Memory B cell (primary cell): ENCODE results near the gene EN1.

Experiments used
- ATAC-seq: fragments of 150-1000 bp; cut with Tn5 transposase; 2 replicates; pipeline ENCODE4 v1.10.0; 2021; ENCODE audit warnings: low read depth, mild to moderate bottlenecking, moderate library complexity
- DNase-seq, 2 donors: peaks; one replicate each; pipeline ENCODE4 v3.0.0; 2022; ENCODE audit warnings: low spot score in 2 of 2
- H3K27ac Mint-ChIP-seq: one replicate; pipeline ENCODE4 v1.8.0; 2022; ENCODE audit warnings: mild to moderate bottlenecking, moderate library complexity, mixed read lengths
- H3K27me3 Mint-ChIP-seq: one replicate; pipeline ENCODE4 v1.8.0; 2022; ENCODE audit warnings: mixed read lengths
- H3K36me3 Mint-ChIP-seq: one replicate; pipeline ENCODE4 v1.8.0; 2022; ENCODE audit warnings: mild to moderate bottlenecking, mixed read lengths
- H3K4me1 Mint-ChIP-seq: one replicate; pipeline ENCODE4 v1.8.0; 2022; ENCODE audit warnings: mixed read lengths
- H3K4me3 Mint-ChIP-seq: one replicate; pipeline ENCODE4 v1.8.0; 2022; ENCODE audit warnings: mild to moderate bottlenecking, moderate library complexity, mixed read lengths
- H3K9me3 Mint-ChIP-seq: one replicate; pipeline ENCODE4 v1.8.0; 2022; ENCODE audit warnings: mixed read lengths

EN1 gene

DNA sequence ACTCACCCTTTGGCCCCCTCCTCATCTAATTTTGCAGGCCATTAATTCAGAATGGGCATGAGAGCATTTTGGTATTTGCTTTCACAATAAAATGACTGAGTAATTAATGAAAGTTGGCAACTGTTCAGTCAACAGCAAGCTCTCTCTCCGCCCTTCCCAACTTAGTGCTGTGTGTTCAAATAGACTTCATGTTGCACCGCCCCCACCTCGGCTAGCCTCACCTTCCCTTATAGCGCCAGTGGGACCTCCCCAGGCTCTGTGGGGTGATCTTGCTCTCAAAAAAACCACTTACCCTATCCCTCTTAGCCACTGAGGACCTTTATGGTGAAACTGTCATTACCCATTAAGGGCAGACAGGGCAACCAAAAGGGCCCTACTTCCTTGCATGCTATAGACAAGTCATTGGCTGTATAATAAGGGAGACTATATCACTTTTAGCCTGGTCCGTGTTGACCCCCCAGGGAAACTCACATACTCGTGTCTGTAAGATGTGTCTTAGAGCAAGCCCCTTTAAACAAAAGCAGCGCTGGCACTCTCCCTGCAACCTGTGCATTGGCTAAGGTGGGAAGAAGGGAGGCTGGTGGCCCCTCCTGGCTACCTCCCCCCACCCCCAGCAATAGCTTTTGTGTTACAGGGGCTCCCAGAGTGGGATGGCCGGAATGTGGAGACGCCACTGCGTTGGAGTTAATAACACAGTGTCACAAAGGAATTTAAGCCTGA is 15.2 kb downstream of the EN1 start:
- no peak for DNase-seq
- Mint-ChIP-seq H3K4me1 (peaks cover 3% of the 10 kb centered on the region), H3K36me3 (no peaks in the 10 kb centered on the region), H3K9me3 (no peaks in the 10 kb centered on the region), H3K4me3 (no peak overlapping the region), H3K27ac (no peak overlapping the region), H3K27me3 (peaks cover 28% of the 10 kb centered on the region)
- no peak for ATAC-seq

DNA sequence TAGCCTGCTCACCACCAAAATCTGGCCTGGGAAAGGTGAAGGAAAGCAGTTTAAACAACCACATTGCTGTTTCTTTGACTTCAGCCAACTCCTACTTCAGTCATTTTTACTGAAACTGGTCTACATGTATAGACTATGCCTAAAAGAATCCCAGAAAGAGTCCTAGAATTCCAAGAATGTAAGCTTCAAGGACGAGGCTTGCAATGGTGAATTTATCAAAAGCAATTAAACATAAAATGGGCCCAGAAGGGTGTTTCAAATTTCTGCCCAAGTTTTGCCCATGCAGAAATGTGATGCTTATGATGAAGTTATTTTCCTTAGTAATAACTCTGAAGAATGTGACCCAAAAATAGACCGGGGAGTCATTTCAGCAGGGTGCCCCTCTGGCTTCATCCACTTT is 16.6 kb downstream of the EN1 start:
- no peak overlapping the region for H3K27ac Mint-ChIP-seq
- no peak for DNase-seq
- ATAC-seq = no peak
- H3K9me3 Mint-ChIP-seq = no peaks in the 10 kb centered on the region
- H3K4me3 Mint-ChIP-seq = no peak overlapping the region
- H3K4me1 Mint-ChIP-seq = no peaks in the 10 kb centered on the region
- H3K36me3 Mint-ChIP-seq = no peaks in the 10 kb centered on the region
- H3K27me3 Mint-ChIP-seq = peaks cover 18% of the 10 kb centered on the region

DNA sequence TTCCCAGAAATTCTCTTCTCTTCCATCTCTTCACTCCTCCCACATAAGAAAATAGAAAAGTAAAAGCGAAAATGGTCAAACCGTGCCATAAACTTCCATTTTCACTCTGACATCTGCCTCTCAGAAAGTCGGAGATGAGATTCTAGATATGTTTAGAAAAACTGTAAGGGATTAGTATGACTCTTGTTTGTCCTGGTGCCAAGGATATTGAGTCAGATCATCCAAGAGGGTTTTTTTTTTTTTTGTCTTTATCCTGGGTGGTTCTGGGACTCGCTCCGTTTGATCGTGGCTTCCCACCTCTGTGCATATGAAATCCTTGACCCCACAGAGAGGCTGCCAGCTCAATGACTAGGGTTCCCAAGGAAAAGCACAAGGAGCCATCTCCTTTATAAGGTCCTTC is 17.3 kb downstream of the EN1 start:
- Mint-ChIP-seq H3K4me3 (no peak overlapping the region), H3K27ac (no peak overlapping the region), H3K4me1 (no peaks in the 10 kb centered on the region), H3K27me3 (peaks cover 15% of the 10 kb centered on the region), H3K9me3 (no peaks in the 10 kb centered on the region), H3K36me3 (no peaks in the 10 kb centered on the region)
- DNase-seq = no peak
- no peak for ATAC-seq

DNA sequence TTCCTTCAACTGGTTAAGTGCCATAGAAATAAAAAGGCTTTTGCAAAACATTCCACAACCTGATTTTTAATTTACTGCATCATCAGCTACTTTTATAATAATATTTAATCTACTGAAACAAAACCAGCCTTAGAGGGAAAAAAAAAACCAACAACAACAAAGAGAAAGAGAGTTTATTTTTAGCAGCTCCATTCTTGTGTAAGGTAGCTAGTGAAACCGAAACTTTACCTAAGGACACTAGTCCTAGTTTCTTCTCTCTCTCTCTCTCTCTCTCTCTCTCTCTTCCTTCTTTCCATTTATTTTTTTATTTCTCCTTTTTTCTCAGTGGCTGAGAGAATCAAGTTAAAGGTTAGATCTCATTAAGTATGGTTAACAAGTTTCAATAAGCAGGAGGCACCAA is 21.4 kb downstream of the EN1 start:
- Mint-ChIP-seq H3K4me3 (no peak overlapping the region), H3K27ac (no peak overlapping the region), H3K27me3 (peaks cover 9% of the 10 kb centered on the region), H3K9me3 (no peaks in the 10 kb centered on the region), H3K4me1 (no peaks in the 10 kb centered on the region), H3K36me3 (no peaks in the 10 kb centered on the region)
- no peak for DNase-seq
- no peak for ATAC-seq

DNA sequence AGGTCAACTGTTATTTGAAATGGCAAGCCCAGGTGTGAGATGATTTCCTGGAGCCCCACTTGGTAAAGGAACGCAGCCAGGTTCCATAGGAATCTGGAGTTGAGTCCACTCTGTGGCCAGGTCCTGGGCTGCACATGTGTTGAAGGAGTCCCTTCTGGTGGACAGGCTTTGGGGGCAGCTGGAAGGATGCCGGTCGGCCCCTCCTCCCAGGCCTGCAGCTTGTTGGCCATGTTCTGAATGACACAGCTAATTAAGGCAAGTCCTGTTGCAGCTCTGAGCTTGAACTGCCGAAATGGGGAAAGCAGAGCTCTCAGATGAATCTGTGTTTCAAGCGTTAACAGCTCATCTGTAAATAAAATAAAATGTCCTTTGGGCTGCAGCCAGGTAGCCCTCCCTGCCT is 23.8 kb downstream of the EN1 start:
- DNase-seq = no peak
- Mint-ChIP-seq H3K9me3 (no peaks in the 10 kb centered on the region), H3K4me3 (no peak overlapping the region), H3K27me3 (peaks cover 13% of the 10 kb centered on the region), H3K36me3 (no peaks in the 10 kb centered on the region), H3K27ac (no peak overlapping the region), H3K4me1 (no peaks in the 10 kb centered on the region)
- no peak for ATAC-seq

DNA sequence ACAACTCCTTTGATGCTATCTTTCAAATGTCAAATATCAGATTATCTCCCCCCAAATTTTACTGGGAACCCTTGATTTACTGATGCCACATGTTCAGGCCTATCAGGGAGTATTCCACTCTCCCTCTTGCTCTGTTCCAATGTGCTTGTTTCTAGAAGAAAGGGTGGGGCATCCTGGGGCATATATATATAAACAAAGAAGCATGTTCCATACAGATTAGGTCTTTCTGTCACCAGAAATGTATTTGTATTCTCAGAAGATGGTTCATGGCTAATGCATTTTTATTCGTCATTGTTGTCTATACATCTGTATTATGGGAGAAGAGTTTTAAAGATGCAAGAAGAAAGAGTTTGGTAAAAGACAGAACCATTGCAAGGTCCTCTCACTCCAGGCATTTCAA is 24.9 kb downstream of the EN1 start:
- Mint-ChIP-seq H3K27ac (no peak overlapping the region), H3K27me3 (peaks cover 14% of the 10 kb centered on the region), H3K9me3 (no peaks in the 10 kb centered on the region), H3K4me1 (no peaks in the 10 kb centered on the region), H3K4me3 (no peak overlapping the region), H3K36me3 (no peaks in the 10 kb centered on the region)
- no peak for DNase-seq
- no peak for ATAC-seq

DNA sequence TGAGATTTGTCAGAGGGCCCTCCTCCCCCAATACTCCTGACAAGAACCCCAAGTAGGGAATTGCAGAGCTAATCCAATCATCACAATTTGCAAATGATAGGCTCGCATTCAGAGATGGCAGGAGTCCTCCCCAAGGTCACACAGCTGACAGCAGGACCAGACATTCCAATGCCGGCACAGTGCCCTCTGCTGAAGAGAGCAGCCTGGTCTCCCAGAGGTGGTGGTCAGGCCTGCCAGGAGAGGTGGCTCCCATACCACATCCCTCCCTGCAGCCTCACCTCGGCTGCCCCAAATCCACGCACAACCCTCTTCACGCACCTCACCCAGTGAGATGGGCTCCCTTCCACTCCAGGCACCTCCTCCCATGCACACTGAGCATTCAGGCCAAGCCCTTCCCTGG is 25.4 kb downstream of the EN1 start:
- H3K4me1 Mint-ChIP-seq = no peaks in the 10 kb centered on the region
- no peak overlapping the region for H3K27ac Mint-ChIP-seq
- peaks cover 17% of the 10 kb centered on the region for H3K27me3 Mint-ChIP-seq
- DNase-seq (no peak), ATAC-seq (no peak)
- H3K4me3 Mint-ChIP-seq = no peak overlapping the region
- no peaks in the 10 kb centered on the region for H3K36me3 Mint-ChIP-seq
- H3K9me3 Mint-ChIP-seq = no peaks in the 10 kb centered on the region

DNA sequence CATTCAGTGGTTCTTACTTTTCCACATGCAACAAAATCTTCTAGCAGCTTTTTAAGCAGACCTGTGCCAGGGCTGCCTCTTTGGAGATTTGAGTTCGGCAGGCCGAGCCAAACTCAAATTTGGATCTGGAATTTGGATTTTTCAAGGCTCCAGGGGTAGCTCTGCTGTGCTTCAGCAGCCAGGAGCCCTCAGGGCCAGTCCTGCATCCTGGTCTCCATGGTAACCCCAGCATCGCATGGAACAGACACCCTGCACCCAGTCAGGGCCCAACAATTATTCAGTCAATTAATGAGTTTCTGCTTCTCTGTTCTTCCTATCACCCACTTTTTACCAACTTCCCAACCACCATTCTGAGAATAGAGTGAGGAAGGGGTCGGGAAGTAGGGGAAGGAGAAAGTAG is 30.0 kb downstream of the EN1 start:
- H3K9me3 Mint-ChIP-seq = no peaks in the 10 kb centered on the region
- no peaks in the 10 kb centered on the region for H3K36me3 Mint-ChIP-seq
- ATAC-seq = no peak
- DNase-seq = no peak
- H3K4me3 Mint-ChIP-seq = no peak overlapping the region
- H3K27me3 Mint-ChIP-seq = peaks cover 31% of the 10 kb centered on the region
- H3K27ac Mint-ChIP-seq = no peak overlapping the region
- no peaks in the 10 kb centered on the region for H3K4me1 Mint-ChIP-seq

DNA sequence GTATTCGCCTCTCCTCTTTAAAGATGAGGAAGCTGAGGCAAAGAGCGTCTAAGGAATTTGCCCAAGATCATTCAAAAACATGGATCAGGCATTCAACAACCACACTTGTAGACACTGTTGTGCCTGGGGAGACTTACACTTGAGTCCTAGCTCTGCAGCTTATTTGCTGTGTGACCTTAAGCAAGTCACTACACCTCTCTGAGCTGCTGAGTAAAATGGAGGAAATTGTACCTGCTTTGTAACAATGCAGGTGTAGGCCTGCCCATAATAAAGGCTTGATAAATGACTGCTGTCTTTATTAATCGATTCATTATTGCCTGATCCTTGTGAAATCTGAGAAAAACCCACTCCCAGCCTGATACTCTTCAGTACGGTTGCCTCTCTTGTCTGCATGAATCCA is 30.8 kb downstream of the EN1 start:
- Mint-ChIP-seq H3K4me1 (no peaks in the 10 kb centered on the region), H3K36me3 (no peaks in the 10 kb centered on the region), H3K9me3 (no peaks in the 10 kb centered on the region), H3K27ac (no peak overlapping the region), H3K4me3 (no peak overlapping the region), H3K27me3 (peaks cover 31% of the 10 kb centered on the region)
- DNase-seq (no peak), ATAC-seq (no peak)

DNA sequence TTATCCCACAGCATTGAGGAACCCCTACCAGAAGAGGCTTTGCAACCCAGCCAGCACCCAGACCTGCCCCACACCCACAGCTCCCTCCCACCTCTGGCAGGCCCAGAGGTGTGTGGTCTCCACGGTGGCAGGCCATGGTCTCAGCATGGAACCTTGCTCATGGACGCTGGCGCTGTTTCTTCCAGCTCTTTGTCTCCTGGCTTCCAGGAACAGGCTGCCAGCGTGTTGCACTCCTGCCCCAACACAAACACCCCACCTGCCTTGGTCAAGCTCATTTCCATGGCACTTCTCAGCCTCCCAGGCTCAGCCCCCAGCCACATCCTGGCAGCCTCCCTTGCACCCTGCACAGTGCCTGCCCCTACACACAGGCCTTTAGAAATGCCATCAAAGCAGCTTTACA is 31.7 kb downstream of the EN1 start:
- no peaks in the 10 kb centered on the region for H3K4me1 Mint-ChIP-seq
- no peak for ATAC-seq
- H3K36me3 Mint-ChIP-seq = no peaks in the 10 kb centered on the region
- DNase-seq = no peak
- peaks cover 32% of the 10 kb centered on the region for H3K27me3 Mint-ChIP-seq
- H3K4me3 Mint-ChIP-seq = no peak overlapping the region
- no peaks in the 10 kb centered on the region for H3K9me3 Mint-ChIP-seq
- no peak overlapping the region for H3K27ac Mint-ChIP-seq

DNA sequence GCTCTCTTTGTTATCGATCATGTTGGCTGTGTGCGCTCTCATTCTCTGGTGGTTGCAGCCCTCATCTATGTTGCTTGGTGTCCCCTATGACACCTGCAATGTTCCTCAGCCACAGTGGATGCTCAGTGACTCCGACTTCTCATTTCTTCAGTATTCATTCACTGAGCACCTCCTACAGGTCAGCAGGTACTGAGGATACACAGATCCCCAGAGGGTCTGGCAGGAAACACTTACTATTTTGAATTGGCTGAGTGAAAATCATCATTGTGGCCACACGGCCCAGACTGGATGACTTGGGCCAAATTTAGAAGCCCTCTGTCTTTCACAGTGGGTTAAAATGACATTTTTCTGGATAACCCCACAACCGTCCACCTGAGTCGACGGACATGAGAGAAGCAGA is 32.1 kb downstream of the EN1 start:
- Mint-ChIP-seq H3K4me1 (no peaks in the 10 kb centered on the region), H3K27me3 (peaks cover 29% of the 10 kb centered on the region), H3K36me3 (no peaks in the 10 kb centered on the region), H3K9me3 (no peaks in the 10 kb centered on the region), H3K27ac (no peak overlapping the region), H3K4me3 (no peak overlapping the region)
- no peak for ATAC-seq
- no peak for DNase-seq

DNA sequence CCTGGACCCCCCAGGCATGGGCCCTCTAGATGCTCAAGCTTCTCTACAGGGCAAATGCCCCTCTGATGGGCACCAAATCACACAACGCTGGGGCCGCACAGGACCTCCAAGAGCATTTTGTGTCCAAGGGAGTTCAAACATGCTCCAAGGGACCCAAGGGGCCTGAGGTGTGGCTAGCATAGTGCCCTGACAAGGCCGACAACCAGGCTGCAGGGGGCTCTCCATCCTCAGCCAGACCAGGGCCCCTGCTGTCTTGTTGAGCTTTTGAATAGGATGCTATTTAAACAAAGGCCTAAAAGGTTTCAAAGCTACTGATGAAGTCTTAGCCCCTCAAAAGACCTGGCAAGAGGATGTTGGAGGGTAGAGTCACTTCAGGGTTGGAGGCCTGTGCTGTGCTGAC is 33.1 kb downstream of the EN1 start:
- Mint-ChIP-seq H3K27ac (no peak overlapping the region), H3K4me3 (no peak overlapping the region), H3K36me3 (no peaks in the 10 kb centered on the region), H3K27me3 (peaks cover 31% of the 10 kb centered on the region), H3K4me1 (no peaks in the 10 kb centered on the region), H3K9me3 (no peaks in the 10 kb centered on the region)
- ATAC-seq (no peak), DNase-seq (no peak)

DNA sequence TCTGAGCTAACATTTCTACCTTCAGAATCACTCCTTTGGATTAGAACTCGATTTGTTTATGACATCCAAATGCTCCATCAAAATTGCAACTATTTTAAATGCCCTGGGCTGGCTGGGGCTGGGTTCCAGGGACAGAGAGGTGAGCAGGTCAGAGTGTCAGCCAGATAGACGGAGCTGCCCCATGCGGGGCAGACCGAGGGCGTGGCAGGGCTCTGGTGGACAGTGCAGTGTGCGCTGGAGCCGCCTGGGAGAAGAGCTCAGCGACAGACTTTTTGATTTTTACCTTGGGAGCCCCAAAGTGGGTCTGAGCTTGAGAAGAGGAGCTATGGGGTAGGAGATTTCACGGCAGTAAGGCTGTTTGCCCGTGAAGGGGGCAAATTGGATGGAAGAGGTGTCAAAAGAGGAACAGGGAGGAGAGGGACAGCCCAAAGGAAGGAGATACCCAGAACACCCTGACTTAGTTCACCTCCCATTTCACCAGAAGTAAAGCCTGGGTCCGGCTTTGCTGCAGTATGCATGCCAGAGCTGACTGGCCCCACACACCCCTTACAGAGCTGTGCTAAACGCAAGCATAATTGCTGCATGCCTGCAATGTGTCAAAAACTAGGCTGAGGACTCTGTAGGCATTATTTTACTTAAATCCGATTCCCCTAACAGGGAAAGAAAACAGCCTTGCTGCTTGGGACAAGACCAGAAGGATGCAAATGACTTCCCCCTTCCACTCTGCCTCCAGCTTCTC is 33.7 kb downstream of the EN1 start:
- Mint-ChIP-seq H3K4me3 (no peak overlapping the region), H3K4me1 (no peaks in the 10 kb centered on the region), H3K27me3 (peaks cover 31% of the 10 kb centered on the region), H3K27ac (no peak overlapping the region), H3K36me3 (no peaks in the 10 kb centered on the region), H3K9me3 (no peaks in the 10 kb centered on the region)
- no peak for ATAC-seq
- DNase-seq = no peak

DNA sequence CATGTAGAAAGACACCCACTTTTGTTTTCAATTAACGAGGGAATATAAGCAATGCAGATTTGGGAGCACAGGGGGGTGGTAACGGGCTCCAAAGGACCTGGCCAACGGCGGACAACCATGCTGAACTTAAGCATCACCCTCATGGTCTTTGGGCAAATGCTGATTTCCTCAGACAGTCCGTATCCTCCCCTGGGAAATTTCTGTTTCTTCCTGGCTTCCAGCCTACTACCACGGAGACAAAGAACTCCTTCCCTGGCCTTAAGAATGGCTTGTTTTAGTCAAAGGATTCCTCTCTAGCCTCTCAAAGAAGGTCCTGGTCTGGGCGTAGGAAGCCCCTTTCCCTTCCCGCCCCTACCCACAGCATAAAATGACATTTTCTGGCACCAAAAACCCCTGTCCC is 34.3 kb downstream of the EN1 start:
- H3K9me3 Mint-ChIP-seq = no peaks in the 10 kb centered on the region
- ATAC-seq (no peak), DNase-seq (no peak)
- H3K4me3 Mint-ChIP-seq = no peak overlapping the region
- H3K27ac Mint-ChIP-seq = no peak overlapping the region
- no peaks in the 10 kb centered on the region for H3K36me3 Mint-ChIP-seq
- H3K4me1 Mint-ChIP-seq = peaks cover under 1% of the 10 kb centered on the region
- H3K27me3 Mint-ChIP-seq = peaks cover 25% of the 10 kb centered on the region

DNA sequence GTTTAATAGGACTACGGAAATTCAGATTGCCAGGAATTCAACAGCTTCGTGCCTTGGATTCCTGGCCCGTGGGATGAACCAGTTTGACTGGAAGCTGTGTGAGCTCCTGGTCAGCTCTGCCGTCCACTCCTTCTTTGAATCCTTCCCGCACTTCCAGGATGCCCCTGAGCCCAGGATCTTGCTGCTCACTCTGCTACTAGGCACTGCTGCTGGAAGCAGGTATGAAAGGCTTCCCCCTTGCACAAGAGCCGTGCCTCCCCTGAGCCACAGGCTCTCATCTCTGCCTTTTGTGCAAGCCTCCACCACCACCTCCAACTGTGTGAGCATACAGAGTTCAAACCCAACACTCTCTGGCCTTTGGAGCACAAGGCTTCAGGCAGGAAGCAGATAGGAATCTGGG is 34.9 kb downstream of the EN1 start:
- H3K27ac Mint-ChIP-seq = no peak overlapping the region
- H3K9me3 Mint-ChIP-seq = no peaks in the 10 kb centered on the region
- no peak overlapping the region for H3K4me3 Mint-ChIP-seq
- peaks cover 2% of the 10 kb centered on the region for H3K4me1 Mint-ChIP-seq
- no peaks in the 10 kb centered on the region for H3K36me3 Mint-ChIP-seq
- DNase-seq = no peak
- peaks cover 25% of the 10 kb centered on the region for H3K27me3 Mint-ChIP-seq
- no peak for ATAC-seq
